SK-N-SH treated with all-trans-retinoic acid at 6 μM for 48 hours (cell line): ENCODE measurements around the gene TNFRSF18.
A peak's percentile ranks its signal among the peaks of the same experiment; 100 is the strongest.
"Not testable (repeated sequence)": the region's sequence is repeated elsewhere in the genome, so short reads cannot be mapped to it uniquely, and the experiment has no call there.

Experiments
- ATAC-seq: fragments of 200-7000 bp; cut with Tn5 transposase; 3 replicates; pipeline ENCODE4 v1.9.1; 2020; ENCODE audit warnings: mild to moderate bottlenecking, moderate library complexity
- ARNTL ChIP-seq: fragments of 450-650 bp; formaldehyde crosslinking; IDR thresholded peaks from 2 replicates; pipeline ENCODE4 v1.5.0; 2020; ENCODE audit warnings: low read depth, mild to moderate bottlenecking, moderate library complexity, borderline replicate concordance
- BACH2 ChIP-seq: fragments of 250-450 bp; sonication (Bioruptor Pico); IDR thresholded peaks from 2 replicates; pipeline ENCODE4 v1.9.0; 2021; ENCODE audit warnings: mild to moderate bottlenecking, borderline replicate concordance
- CSDC2 ChIP-seq: fragments of 250-450 bp; sonication (Bioruptor Pico); IDR thresholded peaks from 2 replicates; pipeline ENCODE4 v1.5.0; 2020; ENCODE audit warnings: mild to moderate bottlenecking, moderate library complexity
- ESRRG ChIP-seq: fragments of 250-450 bp; sonication (Bioruptor Pico); IDR thresholded peaks from 2 replicates; pipeline ENCODE4 v1.6.1; 2021; ENCODE audit warnings: mild to moderate bottlenecking
- OSR1 ChIP-seq: fragments of 250-450 bp; sonication (Bioruptor Pico); IDR thresholded peaks from 2 replicates; pipeline ENCODE4 v1.8.0; 2022; ENCODE audit warnings: moderate library complexity, mild to moderate bottlenecking, inconsistent platforms
- SNAI2 ChIP-seq: fragments of 250-450 bp; sonication (Bioruptor Pico); IDR thresholded peaks from 2 replicates; pipeline ENCODE4 v1.5.0; 2020; ENCODE audit warnings: mild to moderate bottlenecking, moderate library complexity
- ZFP3 ChIP-seq: fragments of 250-450 bp; sonication (Bioruptor Pico); IDR thresholded peaks from 2 replicates; pipeline ENCODE4 v1.5.0; 2020; ENCODE audit warnings: mild to moderate bottlenecking, moderate library complexity
- ZFP30 ChIP-seq: fragments of 450-650 bp; formaldehyde crosslinking; IDR thresholded peaks from 2 replicates; pipeline ENCODE4 v1.5.0; 2022; ENCODE audit warnings: mild to moderate bottlenecking, moderate library complexity
- ZNF70 ChIP-seq: fragments of 450-650 bp; formaldehyde crosslinking; IDR thresholded peaks from 2 replicates; pipeline ENCODE4 v1.5.0; 2020; ENCODE audit warnings: mild to moderate bottlenecking, moderate library complexity
- ZNF8 ChIP-seq: fragments of 450-650 bp; formaldehyde crosslinking; IDR thresholded peaks from 2 replicates; pipeline ENCODE4 v1.5.0; 2020; ENCODE audit warnings: mild to moderate bottlenecking, moderate library complexity
- TF ChIP-seq, protein P1 (sequence below): fragments of 250-450 bp; sonication (Bioruptor Pico); IDR thresholded peaks from 2 replicates; pipeline ENCODE4 v1.8.0; 2021; ENCODE audit warnings: low read depth, mild to moderate bottlenecking, moderate library complexity, borderline replicate concordance
- TF ChIP-seq, protein P2 (sequence below): fragments of 250-450 bp; sonication (Bioruptor Pico); IDR thresholded peaks from 2 replicates; pipeline ENCODE4 v1.5.1; 2020; ENCODE audit warnings: low read depth, mild to moderate bottlenecking, moderate library complexity
- TF ChIP-seq, protein P3 (sequence below): fragments of 250-450 bp; sonication (Bioruptor Pico); IDR thresholded peaks from 2 replicates; pipeline ENCODE4 v1.8.0; 2020; ENCODE audit warnings: mild to moderate bottlenecking, moderate library complexity, borderline replicate concordance
- TF ChIP-seq, protein P4 (sequence below): fragments of 250-450 bp; sonication (Bioruptor Pico); IDR thresholded peaks from 2 replicates; pipeline ENCODE4 v1.5.1; 2021; ENCODE audit warnings: mild to moderate bottlenecking, moderate library complexity
- TF ChIP-seq, protein P5 (sequence below): fragments of 250-450 bp; sonication (Bioruptor Pico); IDR thresholded peaks from 2 replicates; pipeline ENCODE4 v1.5.0; 2020; ENCODE audit warnings: mild to moderate bottlenecking, moderate library complexity

The TNFRSF18 gene

DNA sequence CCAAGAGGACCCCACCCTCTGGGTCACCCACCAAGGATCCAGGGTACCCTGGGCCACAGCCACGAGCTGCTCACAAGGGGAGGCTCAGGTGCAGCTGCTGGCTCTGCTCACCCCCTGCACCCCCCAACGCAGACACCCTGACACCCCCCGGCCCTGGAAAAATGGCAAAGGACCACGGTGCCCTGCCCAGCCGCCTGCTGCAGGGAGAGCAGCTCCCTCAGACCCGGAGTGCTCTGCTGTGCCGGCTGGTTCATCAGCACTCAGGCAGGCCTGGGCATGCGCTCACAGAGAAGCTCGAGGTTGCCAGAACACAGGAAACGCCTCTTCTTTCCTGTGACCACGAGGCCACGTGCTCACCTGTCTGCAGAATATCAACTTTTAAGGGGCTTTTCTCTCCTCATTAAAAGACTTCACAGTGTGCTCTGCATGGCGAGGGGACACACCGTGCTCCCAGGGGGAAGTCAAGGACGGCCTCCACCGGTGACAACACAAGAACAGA is 44.4 kb upstream of the TNFRSF18 start:
- no peak for ATAC-seq

DNA sequence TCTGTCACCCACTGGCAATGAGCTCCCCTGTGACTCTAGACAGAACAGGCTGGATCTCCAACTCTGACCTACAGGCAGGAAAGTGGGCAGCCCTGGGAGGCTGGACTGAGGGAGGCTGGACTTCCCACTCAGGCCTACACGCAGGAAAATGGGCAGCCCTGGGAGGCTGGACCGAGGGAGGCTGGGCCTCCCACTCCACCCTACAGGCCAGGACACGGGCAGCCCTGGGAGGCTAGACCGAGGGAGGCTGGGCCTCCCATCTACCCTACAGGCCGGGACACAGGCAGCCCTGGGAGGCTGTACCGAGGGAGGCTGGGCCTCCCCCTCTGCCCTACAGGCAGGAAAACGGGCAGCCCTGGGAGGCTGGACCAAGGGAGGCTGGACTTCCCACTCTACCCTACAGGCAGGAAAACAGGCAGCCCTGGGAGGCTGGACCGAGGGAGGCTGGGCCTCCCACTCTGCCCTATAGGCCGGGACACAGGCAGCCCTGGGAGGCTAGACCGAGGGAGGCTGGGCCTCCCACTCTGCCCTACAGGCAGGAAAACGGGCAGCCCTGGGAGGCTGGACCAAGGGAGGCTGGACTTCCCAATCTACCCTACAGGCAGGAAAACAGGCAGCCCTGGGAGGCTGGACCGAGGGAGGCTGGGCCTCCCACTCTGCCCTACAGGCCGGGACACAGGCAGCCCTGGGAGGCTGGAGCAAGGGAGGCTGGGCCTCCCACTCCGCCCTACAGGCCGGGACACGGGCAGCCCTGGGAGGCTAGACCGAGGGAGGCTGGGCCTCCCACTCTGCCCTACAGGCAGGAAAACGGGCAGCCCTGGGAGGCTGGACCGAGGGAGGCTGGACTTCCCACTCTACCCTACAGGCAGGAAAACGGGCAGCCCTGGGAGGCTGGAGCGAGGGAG is 41.9 kb upstream of the TNFRSF18 start:
- ATAC-seq, result not testable (repeated sequence)

More for the DNA sequence above, 44.4 kb upstream of the TNFRSF18 start:
- TF ChIP-seq ARNTL (no peak), OSR1 (no peak), ZNF8 (CRISPR knock-in tag) (no peak), ZFP3 (CRISPR knock-in tag) (no peak), BACH2 (CRISPR knock-in tag) (no peak), ZFP30 (CRISPR knock-in tag) (no peak)
- TF ChIP-seq, protein P1, sequence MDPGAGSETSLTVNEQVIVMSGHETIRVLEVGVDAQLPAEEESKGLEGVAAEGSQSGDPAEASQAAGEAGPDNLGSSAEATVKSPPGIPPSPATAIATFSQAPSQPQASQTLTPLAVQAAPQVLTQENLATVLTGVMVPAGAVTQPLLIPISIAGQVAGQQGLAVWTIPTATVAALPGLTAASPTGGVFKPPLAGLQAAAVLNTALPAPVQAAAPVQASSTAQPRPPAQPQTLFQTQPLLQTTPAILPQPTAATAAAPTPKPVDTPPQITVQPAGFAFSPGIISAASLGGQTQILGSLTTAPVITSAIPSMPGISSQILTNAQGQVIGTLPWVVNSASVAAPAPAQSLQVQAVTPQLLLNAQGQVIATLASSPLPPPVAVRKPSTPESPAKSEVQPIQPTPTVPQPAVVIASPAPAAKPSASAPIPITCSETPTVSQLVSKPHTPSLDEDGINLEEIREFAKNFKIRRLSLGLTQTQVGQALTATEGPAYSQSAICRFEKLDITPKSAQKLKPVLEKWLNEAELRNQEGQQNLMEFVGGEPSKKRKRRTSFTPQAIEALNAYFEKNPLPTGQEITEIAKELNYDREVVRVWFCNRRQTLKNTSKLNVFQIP, result no peak
- TF ChIP-seq, protein P2, sequence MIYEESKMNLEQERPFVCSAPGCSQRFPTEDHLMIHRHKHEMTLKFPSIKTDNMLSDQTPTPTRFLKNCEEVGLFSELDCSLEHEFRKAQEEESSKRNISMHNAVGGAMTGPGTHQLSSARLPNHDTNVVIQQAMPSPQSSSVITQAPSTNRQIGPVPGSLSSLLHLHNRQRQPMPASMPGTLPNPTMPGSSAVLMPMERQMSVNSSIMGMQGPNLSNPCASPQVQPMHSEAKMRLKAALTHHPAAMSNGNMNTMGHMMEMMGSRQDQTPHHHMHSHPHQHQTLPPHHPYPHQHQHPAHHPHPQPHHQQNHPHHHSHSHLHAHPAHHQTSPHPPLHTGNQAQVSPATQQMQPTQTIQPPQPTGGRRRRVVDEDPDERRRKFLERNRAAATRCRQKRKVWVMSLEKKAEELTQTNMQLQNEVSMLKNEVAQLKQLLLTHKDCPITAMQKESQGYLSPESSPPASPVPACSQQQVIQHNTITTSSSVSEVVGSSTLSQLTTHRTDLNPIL (CRISPR knock-in tag), result no peak
- TF ChIP-seq, protein P3, sequence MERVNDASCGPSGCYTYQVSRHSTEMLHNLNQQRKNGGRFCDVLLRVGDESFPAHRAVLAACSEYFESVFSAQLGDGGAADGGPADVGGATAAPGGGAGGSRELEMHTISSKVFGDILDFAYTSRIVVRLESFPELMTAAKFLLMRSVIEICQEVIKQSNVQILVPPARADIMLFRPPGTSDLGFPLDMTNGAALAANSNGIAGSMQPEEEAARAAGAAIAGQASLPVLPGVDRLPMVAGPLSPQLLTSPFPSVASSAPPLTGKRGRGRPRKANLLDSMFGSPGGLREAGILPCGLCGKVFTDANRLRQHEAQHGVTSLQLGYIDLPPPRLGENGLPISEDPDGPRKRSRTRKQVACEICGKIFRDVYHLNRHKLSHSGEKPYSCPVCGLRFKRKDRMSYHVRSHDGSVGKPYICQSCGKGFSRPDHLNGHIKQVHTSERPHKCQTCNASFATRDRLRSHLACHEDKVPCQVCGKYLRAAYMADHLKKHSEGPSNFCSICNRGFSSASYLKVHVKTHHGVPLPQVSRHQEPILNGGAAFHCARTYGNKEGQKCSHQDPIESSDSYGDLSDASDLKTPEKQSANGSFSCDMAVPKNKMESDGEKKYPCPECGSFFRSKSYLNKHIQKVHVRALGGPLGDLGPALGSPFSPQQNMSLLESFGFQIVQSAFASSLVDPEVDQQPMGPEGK (CRISPR knock-in tag), result no peak
- TF ChIP-seq, protein P4, sequence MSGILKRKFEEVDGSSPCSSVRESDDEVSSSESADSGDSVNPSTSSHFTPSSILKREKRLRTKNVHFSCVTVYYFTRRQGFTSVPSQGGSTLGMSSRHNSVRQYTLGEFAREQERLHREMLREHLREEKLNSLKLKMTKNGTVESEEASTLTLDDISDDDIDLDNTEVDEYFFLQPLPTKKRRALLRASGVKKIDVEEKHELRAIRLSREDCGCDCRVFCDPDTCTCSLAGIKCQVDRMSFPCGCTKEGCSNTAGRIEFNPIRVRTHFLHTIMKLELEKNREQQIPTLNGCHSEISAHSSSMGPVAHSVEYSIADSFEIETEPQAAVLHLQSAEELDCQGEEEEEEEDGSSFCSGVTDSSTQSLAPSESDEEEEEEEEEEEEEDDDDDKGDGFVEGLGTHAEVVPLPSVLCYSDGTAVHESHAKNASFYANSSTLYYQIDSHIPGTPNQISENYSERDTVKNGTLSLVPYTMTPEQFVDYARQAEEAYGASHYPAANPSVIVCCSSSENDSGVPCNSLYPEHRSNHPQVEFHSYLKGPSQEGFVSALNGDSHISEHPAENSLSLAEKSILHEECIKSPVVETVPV, result no peak
- TF ChIP-seq, protein P5, sequence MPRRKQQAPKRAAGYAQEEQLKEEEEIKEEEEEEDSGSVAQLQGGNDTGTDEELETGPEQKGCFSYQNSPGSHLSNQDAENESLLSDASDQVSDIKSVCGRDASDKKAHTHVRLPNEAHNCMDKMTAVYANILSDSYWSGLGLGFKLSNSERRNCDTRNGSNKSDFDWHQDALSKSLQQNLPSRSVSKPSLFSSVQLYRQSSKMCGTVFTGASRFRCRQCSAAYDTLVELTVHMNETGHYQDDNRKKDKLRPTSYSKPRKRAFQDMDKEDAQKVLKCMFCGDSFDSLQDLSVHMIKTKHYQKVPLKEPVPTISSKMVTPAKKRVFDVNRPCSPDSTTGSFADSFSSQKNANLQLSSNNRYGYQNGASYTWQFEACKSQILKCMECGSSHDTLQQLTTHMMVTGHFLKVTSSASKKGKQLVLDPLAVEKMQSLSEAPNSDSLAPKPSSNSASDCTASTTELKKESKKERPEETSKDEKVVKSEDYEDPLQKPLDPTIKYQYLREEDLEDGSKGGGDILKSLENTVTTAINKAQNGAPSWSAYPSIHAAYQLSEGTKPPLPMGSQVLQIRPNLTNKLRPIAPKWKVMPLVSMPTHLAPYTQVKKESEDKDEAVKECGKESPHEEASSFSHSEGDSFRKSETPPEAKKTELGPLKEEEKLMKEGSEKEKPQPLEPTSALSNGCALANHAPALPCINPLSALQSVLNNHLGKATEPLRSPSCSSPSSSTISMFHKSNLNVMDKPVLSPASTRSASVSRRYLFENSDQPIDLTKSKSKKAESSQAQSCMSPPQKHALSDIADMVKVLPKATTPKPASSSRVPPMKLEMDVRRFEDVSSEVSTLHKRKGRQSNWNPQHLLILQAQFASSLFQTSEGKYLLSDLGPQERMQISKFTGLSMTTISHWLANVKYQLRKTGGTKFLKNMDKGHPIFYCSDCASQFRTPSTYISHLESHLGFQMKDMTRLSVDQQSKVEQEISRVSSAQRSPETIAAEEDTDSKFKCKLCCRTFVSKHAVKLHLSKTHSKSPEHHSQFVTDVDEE (CRISPR knock-in tag), result no peak

DNA sequence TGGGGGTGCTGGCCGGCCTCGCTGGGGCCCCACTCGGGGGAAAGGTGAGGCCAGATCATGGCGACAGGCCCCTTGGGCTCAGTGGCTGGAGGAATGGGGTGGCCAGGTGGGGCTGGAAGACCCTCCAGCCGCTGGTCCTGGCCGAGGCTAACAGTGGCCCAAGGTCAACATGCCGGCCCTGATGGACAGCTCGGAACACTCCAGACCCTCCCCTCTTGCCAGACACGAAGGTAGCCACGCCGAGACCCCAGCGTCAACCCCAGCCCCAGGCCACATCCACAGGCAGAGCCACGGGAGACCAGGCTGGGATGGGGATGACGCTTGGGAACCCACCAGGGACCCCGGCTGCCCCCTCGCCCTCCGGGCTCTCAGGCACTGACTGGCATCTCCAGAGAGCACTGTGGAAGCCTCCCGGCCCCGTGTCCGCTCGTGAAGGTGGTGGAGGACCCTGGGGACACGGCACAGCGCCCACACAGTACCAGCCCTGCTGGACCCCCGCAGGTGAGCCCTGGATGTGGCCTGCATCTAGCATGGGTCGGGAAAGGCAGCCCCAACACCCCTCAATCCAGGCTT is 41.0 kb upstream of the TNFRSF18 start:
- no peak for TF ChIP-seq ZFP30 (CRISPR knock-in tag)
- TF ChIP-seq ARNTL, result no peak
- TF ChIP-seq ESRRG (CRISPR knock-in tag), result no peak
- TF ChIP-seq OSR1, result no peak
- no peak for TF ChIP-seq ZFP3 (CRISPR knock-in tag)
- TF ChIP-seq SNAI2, result no peak
- TF ChIP-seq ZNF70 (CRISPR knock-in tag), result no peak
- TF ChIP-seq, protein P2 (CRISPR knock-in tag), result no peak
- TF ChIP-seq CSDC2 (CRISPR knock-in tag), result no peak
- TF ChIP-seq, protein P5 (CRISPR knock-in tag), result no peak
- peak; percentile 8; the same call in 2 of the 3 replicates for ATAC-seq
